ENCODE data around the gene AMBRA1.

GRCh38 chr11:46490666-46491065 is 103.2 kb downstream of the AMBRA1 start:
- TF ChIP-seq CTCF (IDR thresholded peaks at IDR 0.05) = no peak
- no peak for TF ChIP-seq MAX (IDR thresholded peaks at IDR 0.05)
- TF ChIP-seq BCL3 (IDR thresholded peaks at IDR 0.05) = no peak
- no peak for TF ChIP-seq POLR2A (IDR thresholded peaks at IDR 0.05; ENCODE audit: low read length)
- TF ChIP-seq REST (IDR thresholded peaks at IDR 0.05) = no peak
- no peak for TF ChIP-seq USF2 (IDR thresholded peaks at IDR 0.05)
- no peak for TF ChIP-seq JUN (IDR thresholded peaks at IDR 0.05)
- TF ChIP-seq EP300 (IDR thresholded peaks at IDR 0.05) = no peak
- TF ChIP-seq CBX2 (IDR thresholded peaks at IDR 0.05; ENCODE audit: borderline replicate concordance, low read depth) = no peak
- TF ChIP-seq CHD2 (IDR thresholded peaks at IDR 0.05; ENCODE audit: low read length, partially characterized antibody) = no peak

All from A549 (cell line).